GM12891 (cell line): ENCODE measurements around the gene ATRNL1.
"Not testable (repeated sequence)": the region's sequence is repeated elsewhere in the genome, so short reads cannot be mapped to it uniquely, and the experiment has no call there.

Experiments used
- DNase-seq: peaks from one replicate; pipeline ENCODE4 v3.0.0; 2011; ENCODE audit warnings: low spot score; ENCODE audit not compliant: insufficient read length
- FAIRE-seq: peaks from 2 replicates; lab custom pipeline; 2011; peaks lifted over from hg19 to GRCh38; lab: Jason Lieb, UNC
- PAX5 ChIP-seq: IDR thresholded peaks from 2 replicates; pipeline ENCODE4 v1.6.1; 2011; ENCODE audit warnings: low read length, moderate library complexity, mild to moderate bottlenecking; ENCODE audit not compliant: insufficient read depth, severe bottlenecking
- POLR2A ChIP-seq: IDR thresholded peaks from 2 replicates; pipeline ENCODE4 v1.6.1; 2011; ENCODE audit warnings: low read depth, low read length, control low read depth
- POLR2AphosphoS5 ChIP-seq: IDR thresholded peaks from 2 replicates; pipeline ENCODE4 v1.6.1; 2011; ENCODE audit warnings: low read depth, low read length, control low read depth
- POU2F2 ChIP-seq: IDR thresholded peaks from 2 replicates; pipeline ENCODE4 v1.6.1; 2011; ENCODE audit warnings: low read depth, mild to moderate bottlenecking, control low read depth, low read length, moderate library complexity
- SPI1 ChIP-seq: IDR thresholded peaks from 2 replicates; pipeline ENCODE4 v1.6.1; 2011; ENCODE audit warnings: low read depth, low read length, control low read depth
- TAF1 ChIP-seq: IDR thresholded peaks from 2 replicates; pipeline ENCODE4 v1.6.1; 2011; ENCODE audit warnings: low read depth, low read length, control low read depth

ATRNL1 gene

DNA sequence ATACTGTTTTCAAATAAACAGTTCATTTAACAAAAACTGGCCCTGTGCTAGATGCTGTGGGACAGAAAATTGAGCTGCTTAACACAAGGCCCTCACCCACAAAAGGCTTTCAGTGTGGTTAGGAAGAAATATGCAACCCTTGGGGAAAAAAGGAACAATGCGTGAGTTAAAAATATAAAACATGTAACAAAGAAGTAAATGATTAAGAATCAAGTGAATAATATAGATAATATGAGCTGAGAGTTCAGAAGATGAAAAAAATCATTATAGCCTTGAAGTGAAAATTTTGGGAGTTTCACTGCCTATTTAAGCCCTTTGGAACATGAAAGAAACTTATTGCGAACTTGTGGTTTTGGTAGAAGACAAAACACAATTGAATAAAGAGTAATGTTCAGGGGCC, 684.5 kb downstream of the ATRNL1 start:
- TF ChIP-seq POLR2AphosphoS5 (no peak), SPI1 (no peak), TAF1 (no peak), POU2F2 (no peak), POLR2A (no peak), PAX5 (no peak)
- DNase-seq, result no peak
- no peak for FAIRE-seq

DNA sequence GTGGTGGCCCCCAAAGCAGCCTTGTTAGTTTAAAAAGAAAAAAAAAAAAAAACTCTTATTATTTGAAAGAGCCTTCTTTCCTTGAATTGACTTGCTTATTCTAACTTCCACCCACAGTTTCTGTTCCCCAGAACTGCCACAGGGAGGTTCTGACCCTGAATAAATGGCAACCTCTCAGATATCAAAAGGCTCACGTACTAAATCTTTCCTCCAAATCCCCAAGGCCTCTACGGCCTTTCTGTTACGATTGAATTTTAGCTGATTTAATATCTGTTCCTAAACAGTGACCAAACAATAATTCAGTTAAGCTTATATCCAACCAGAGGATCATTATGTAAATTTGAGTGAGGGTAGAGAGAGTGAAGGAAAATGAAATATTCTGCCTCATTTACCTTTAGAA, 697.1 kb downstream of the ATRNL1 start:
- no peak for TF ChIP-seq TAF1
- TF ChIP-seq POLR2AphosphoS5, result no peak
- no peak for TF ChIP-seq PAX5
- DNase-seq, result no peak
- no peak for FAIRE-seq

DNA sequence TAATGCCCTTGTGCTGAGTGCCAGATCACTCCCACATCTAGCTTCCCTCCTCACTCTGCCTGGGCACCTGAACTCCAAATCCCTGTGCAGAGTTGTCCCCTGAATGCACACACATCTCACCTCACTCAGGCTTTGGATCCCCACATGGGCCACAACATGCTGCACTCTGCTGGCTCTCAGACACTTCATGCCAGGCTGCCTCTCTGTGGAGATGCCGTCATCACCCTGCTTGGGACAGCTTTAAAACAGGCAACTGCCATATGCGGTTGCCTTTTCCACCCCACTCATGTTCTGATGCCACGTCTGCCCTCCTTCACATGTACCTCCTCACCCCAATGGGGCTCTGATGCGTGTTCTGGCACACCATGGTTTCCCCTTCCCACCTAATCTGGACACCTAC, 702.8 kb downstream of the ATRNL1 start:
- FAIRE-seq (no peak), DNase-seq (no peak)
- no peak for TF ChIP-seq TAF1
- no peak for TF ChIP-seq POU2F2
- no peak for TF ChIP-seq PAX5
- TF ChIP-seq SPI1, result no peak
- TF ChIP-seq POLR2A, result no peak
- TF ChIP-seq POLR2AphosphoS5, result no peak

DNA sequence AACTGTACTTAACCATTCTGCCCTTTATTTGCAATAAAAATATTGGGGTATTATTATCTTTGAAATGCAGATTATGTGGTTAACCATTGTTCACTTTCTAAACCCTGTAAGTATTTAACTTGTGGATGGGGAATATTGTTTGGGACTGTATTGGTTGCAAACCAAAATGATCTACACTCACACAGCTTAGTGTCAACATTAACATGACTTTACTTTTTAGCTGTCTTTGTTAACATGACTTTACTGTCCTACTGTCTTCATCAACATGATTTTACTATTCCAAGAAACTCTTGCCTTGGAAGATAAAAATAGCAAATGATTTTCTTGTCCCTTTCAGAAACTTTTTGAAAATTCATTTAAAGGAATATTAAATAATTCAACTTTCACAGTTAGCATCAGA, 708.3 kb downstream of the ATRNL1 start:
- FAIRE-seq (no peak), DNase-seq (no peak)
- TF ChIP-seq POLR2AphosphoS5 (no peak), SPI1 (no peak), PAX5 (no peak), POU2F2 (no peak), POLR2A (no peak), TAF1 (no peak)

DNA sequence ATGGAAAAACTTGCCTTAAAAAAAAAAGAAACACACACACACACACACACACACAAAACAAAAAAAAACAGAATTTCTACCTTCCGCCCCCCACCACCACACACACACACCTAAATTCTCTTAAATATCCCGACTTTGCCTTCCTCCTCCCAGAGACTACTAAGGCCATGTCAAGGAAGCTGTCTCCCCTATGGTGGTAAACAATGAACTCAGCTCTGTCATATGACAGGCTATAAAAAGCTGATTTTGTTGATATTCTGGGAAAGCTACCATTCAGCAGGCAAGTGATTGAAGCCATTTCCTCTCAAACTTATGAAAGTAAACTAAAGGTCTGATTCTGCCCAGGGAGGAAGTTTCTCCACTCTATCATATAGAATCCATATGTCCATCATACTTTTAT, 708.8 kb downstream of the ATRNL1 start:
- FAIRE-seq (no peak), DNase-seq (no peak)
- TF ChIP-seq PAX5, result no peak
- TF ChIP-seq POLR2AphosphoS5, result no peak
- no peak for TF ChIP-seq POU2F2
- no peak for TF ChIP-seq SPI1
- no peak for TF ChIP-seq TAF1

DNA sequence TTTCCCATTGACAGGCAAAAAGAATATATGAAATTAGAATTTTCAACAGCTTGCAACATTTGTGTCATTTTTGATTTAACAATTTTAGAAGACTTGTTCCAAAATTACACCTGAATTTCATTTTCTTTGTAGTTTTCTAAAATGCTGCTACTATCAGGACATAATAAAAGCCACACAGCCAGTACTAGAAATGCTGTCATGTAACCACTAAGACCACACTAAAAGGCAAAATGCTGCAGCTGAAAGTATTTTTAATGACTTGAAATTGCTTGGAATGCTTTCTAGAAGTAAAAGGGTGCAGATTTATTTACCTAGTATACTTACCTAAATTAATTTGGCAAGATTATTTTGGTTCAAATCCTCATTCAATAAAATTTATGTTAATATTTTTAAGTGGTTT, 709.7 kb downstream of the ATRNL1 start:
- no peak for FAIRE-seq
- no peak for TF ChIP-seq SPI1

DNA sequence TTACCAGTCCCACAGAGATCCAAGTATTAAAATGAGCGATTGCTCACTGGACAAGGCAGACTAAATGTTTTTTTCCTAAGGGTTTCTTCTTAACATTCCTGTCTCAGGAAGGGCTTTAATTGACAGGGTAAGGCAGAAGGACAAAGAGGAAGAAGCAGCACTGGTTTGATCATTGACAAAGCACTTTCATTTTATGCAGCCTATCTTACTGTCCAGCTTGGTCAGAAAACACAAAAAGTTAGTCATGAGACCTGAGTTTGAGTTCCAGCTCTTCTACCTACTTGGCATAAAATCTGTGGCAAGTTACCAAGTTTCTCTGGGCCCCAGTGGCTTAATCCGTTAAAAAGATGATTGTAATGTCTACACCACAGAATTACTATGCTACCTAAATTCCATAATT, 721.4 kb downstream of the ATRNL1 start:
- no peak for FAIRE-seq
- DNase-seq, result no peak

More for the DNA sequence above, 709.7 kb downstream of the ATRNL1 start:
- no peak for DNase-seq

DNA sequence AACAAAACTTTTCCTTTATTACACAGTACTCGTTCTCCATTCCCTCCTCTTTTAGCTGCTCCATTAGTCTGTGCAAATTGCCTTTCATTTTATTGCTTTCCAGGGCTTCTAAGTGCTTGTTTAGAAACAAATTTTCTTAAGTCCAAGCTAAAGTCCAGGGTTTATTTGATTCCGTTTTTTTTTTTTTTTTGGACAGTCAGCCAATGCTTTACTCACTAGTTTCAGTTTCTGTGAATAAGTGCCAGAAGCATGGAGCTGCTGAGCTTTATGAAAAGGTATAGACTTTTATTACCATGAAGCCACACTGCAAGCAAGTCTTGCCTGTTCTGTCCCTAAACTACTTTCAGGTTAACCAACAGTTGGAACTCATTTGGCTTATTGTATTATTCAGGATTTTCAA, 724.8 kb downstream of the ATRNL1 start:
- TF ChIP-seq POLR2AphosphoS5, result no peak
- TF ChIP-seq TAF1, result no peak
- no peak for TF ChIP-seq SPI1
- no peak for TF ChIP-seq POU2F2
- no peak for TF ChIP-seq PAX5
- no peak for TF ChIP-seq POLR2A
- FAIRE-seq (no peak), DNase-seq (no peak)

More for the DNA sequence above, 721.4 kb downstream of the ATRNL1 start:
- TF ChIP-seq PAX5, result no peak

DNA sequence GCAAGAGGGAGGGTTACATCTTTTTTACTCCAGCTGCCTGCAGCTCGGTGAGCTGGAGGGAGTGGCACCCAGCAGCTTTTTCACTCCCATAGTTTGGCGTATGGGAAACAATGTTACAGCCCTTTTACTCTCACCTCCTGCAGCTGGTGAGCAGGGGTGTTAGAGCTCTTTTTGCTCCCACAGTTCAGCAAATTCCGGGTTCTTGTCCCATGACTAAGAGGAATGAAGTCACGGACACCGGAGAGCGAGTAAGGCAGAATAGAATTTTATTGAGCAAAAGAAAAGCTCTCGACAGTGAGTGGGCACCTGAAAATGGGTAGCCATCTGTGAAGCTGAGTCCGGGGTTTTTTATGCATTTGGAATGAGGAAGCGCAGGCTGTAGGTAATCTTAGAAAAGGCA, 733.2 kb downstream of the ATRNL1 start:
- TF ChIP-seq TAF1, result no peak
- TF ChIP-seq PAX5, result no peak
- no peak for TF ChIP-seq POLR2AphosphoS5
- TF ChIP-seq SPI1, result no peak
- no peak for TF ChIP-seq POU2F2
- TF ChIP-seq POLR2A, result no peak
- no peak for DNase-seq
- FAIRE-seq, result no peak

DNA sequence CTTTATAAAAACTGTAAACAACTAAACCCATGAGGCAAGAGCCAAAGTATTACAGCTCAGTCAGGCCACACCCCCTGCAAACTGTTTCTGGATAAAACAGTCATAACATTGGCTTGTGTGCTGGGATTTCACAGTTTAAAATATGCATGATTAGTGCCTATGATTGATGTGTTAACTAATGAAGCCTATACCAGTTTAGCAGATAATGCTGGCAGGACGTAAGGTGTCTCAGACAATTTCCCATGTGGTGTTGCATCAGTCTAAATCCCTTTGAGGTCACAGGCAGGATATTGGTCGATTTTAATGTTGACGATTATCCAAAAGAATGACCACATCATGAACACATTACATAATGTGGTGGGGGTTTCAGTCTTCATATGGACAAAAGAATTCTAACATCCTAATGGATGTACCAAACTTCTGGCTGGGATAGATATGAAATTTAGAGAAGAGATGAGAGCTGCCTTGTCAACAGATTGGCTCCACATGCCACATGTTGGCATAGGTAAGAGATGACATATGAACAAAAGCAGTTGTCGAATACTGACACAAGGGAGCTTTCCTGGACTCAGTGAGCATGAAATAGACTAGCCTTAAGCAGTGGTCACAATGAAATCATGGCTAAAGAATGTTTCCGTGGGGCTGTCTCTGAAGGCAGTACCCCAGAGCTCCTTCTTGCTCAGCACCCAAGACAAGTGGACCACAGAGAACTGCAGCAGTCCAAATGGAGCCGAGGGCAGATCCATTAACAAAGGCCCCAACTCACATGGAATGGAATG, 734.3 kb downstream of the ATRNL1 start:
- DNase-seq (no peak), FAIRE-seq (no peak)
- no peak for TF ChIP-seq PAX5
- no peak for TF ChIP-seq POLR2AphosphoS5

DNA sequence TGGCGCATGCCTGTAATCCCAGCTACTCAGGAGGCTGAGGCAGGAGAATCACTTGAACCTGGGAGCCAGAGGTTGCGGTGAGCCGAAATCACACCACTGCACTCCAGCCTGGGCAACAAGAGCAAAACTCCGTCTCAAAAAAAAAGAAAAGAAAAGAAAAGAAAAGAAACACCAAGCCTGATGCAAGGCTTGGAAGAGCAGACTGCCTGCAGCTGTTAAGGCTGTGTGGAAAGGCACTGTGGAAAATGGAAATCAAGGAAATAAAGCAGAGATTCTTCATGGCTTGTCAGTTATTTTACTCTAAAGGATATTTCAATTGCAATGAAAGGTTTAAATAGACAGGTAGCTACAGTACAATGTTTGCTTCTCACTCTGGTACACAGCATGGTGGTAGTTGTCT, 735.0 kb downstream of the ATRNL1 start:
- FAIRE-seq, DNase-seq: not testable (repeated sequence)

DNA sequence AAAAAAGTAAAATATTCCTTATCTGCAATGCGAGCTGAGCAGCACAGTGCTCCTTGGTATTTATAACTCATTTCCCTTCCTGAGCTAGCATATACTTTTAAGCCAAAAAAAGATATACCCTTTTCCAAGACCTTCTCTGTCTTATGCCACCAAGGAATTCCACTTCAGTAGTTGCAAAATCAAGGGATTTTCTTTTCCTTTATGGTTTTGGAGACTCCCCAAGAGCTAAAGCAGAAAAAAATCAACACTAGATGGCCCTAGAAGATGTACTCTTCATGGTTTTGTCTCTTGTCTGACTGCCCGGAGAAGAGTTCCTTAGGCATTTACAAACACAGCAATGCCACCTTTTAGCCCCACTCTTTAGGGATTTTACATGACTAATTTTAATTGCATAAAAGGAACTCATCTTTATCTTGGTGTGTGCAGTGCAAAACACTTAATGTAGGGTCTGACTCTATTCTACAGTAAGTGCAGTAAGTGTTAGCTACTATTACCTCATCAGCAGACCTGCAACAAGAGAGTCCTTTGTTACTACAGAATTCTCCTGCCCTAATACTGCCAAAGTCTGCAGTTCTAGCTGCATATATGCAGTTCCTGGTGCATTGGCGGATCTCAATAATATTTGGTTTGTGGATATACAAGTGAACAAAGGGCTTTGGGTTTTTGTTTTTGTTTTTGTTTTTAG, 736.5 kb downstream of the ATRNL1 start:
- FAIRE-seq (no peak), DNase-seq (no peak)
- TF ChIP-seq TAF1 (no peak), PAX5 (no peak), POU2F2 (no peak), SPI1 (no peak), POLR2AphosphoS5 (no peak)
